Tibial nerve (tissue), 4 donors: ENCODE results near the gene BFAR. TPM values are rescaled to one million over a fixed set of nuclear protein-coding genes. Genes with fewer than 3 reads are reported as not detected.

ENCODE experiments used
- DNase-seq, 2 donors: peaks; one replicate each; pipeline ENCODE4 v3.0.0-alpha.2; 2019; ENCODE audit warnings: low spot score in 2 of 2
- H3K27ac ChIP-seq, 4 donors: fragments of 200-600 bp; sonication (generic) in 3 of 4; one replicate each; pipeline ENCODE4 v1.5.1; 2017 to 2019; ENCODE audit warnings: mild to moderate bottlenecking in 1 of 4
- H3K27me3 ChIP-seq, 2 donors: fragments of 200-600 bp; sonication (generic) in 1 of 2; one replicate each; pipeline versions ENCODE4 v1.5.1 to v1.6.0; 2017 to 2019
- H3K36me3 ChIP-seq, 3 donors: fragments of 200-600 bp; sonication (generic); one replicate each; pipeline ENCODE4 v1.5.1; 2018 to 2019
- H3K4me1 ChIP-seq, 4 donors: fragments of 200-600 bp; sonication (generic) in 3 of 4; one replicate each; pipeline ENCODE4 v1.5.1; 2017 to 2019
- H3K4me3 ChIP-seq, 4 donors: fragments of 200-600 bp; sonication (generic) in 3 of 4; one replicate each; pipeline ENCODE4 v1.5.1; 2017 to 2019; ENCODE audit warnings: mild to moderate bottlenecking in 1 of 4, moderate library complexity in 1 of 4
- H3K9me3 ChIP-seq, 4 donors: fragments of 200-600 bp; sonication (generic) in 3 of 4; one replicate each; pipeline ENCODE4 v1.5.1; 2017 to 2019
- EP300 ChIP-seq, 2 donors: sonication (generic); formaldehyde crosslinking; IDR thresholded peaks; one replicate each; pipeline ENCODE4 v1.6.1; 2017; ENCODE audit warnings: antibody characterized with exemption in 2 of 2, mild to moderate bottlenecking in 1 of 2
- POLR2A ChIP-seq, 2 donors: fragments of 450-650 bp; IDR thresholded peaks; one replicate each; pipeline ENCODE4 v1.6.1; 2017; ENCODE audit warnings: antibody characterized with exemption in 2 of 2, mild to moderate bottlenecking in 2 of 2, moderate library complexity in 2 of 2
- whole genome bisulfite sequencing, 2 donors: methylation state at CpG; one replicate each; pipeline ENCODE4 v1.1.5; 2018; 5-methylcytosine and 5-hydroxymethylcytosine counted together
- total RNA-seq, 4 donors: library from RNA; depleted of rRNA; stranded (reverse); fragments of >200 nt; gene quantifications; one replicate each; pipeline ENCODE4 v1.1.0, GENCODE V29; 2016
- TF ChIP-seq, protein P1 (sequence below), 5 experiments: fragments of 200-600 bp in 3 of 5; fragments of 450-650 bp in 2 of 5; sonication (generic) in 3 of 5; IDR thresholded peaks; one replicate each; pipeline ENCODE4 v1.5.1; 2016 to 2019; ENCODE audit warnings: antibody characterized with exemption in 5 of 5, mild to moderate bottlenecking in 3 of 5, moderate library complexity in 2 of 5

Gene BFAR
- total RNA-seq, 4 donors from 2014 or later: 64.5 to 78.3 (median 71.9) TPM

DNA sequence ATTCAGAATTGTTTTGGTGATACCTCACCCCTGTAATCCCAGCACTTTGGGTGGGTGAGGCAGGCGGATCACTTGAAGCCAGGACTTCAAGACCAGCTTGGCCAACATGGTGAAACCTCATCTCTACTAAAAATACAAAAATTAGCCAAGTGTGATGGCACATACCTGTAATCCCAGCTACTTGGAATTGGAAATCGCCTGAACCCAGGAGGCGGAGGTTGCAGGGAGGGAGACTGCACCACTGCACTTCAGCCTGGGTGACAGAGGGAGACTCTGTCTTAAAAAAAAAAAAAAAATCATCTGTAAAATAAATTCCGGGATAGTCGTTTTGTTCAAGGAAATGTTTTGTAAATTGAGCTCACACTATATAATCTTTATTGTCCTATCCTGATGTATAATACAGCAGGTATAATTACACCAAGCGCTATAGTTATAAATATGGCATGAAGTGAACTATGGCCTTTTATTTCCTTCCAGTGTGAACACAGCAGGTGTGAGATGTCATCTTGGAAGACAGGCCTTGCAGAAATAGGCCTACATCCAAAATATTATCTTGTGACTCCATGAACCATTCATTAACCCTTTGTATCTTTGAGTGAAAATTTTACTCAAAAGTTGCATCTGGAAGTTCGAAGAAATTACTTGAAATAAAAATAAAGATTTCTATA lies 35.9 kb downstream of the BFAR start:
- Histone ChIP-seq H3K36me3 (peaks cover 0 to 70% (median 0%) of the 10 kb centered on the region in 3 donors), H3K27me3 (no peaks in the 10 kb centered on the region), H3K27ac (no peak overlapping the region), H3K9me3 (no peaks in the 10 kb centered on the region), H3K4me1 (no peaks in the 10 kb centered on the region), H3K4me3 (no peak overlapping the region)
- no peak for DNase-seq
- TF ChIP-seq EP300 (IDR thresholded peaks at IDR 0.05) (no peak), POLR2A (IDR thresholded peaks at IDR 0.05) (no peak)
- TF ChIP-seq, protein P1, sequence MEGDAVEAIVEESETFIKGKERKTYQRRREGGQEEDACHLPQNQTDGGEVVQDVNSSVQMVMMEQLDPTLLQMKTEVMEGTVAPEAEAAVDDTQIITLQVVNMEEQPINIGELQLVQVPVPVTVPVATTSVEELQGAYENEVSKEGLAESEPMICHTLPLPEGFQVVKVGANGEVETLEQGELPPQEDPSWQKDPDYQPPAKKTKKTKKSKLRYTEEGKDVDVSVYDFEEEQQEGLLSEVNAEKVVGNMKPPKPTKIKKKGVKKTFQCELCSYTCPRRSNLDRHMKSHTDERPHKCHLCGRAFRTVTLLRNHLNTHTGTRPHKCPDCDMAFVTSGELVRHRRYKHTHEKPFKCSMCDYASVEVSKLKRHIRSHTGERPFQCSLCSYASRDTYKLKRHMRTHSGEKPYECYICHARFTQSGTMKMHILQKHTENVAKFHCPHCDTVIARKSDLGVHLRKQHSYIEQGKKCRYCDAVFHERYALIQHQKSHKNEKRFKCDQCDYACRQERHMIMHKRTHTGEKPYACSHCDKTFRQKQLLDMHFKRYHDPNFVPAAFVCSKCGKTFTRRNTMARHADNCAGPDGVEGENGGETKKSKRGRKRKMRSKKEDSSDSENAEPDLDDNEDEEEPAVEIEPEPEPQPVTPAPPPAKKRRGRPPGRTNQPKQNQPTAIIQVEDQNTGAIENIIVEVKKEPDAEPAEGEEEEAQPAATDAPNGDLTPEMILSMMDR (IDR thresholded peaks at IDR 0.05): no peak
- WGBS, 2 donors: 82 to 86% methylated on average over 7 of the region's 7 CpGs

DNA sequence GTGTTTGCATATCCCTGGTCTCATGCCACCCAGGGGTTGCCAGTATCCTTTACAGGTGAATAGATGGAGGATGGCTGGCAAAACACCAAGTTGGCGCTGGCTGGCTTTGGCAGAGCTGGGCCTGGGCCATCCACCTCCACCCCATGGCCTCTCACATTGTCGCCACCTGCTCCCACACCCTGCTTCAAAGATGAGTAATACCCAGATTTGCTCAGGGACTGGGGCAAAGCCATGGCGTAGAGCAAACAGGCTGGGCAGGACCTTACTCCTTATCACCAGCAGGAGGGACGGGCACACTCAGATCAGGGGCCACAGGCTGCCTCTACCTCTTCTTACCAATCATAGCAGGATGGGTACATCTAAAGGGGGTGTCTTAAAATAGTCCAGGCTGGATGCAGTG lies 37.0 kb downstream of the BFAR start:
- DNase-seq: no peak

DNA sequence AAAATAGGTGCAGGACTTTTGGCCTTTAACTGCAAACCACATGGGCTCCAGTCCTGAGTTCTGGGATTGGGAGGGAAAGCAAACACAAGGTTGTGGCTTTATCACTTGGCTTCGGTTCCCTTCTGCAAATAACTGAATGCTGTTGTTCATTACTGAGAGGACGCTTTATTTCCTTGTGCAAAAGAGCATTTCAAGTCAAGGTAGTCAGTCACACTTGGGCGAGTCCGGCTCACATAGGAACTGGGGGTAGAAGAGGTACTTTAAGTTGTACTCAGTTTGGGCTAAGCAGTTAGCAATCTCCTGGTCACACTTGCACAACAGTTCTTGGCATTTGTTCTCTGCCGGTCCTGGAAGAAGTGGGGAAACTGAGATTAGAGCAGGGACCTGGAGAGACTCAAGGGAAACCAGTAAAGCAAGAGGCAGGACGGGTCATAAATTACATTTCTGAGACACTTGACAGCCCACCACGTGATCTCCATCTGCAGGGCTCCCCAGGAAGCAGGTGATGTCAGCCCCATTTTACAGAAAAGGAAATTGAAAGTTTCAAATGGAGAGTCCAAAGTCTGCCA lies 39.7 kb downstream of the BFAR start:
- peaks cover 0 to 32% (median 0%) of the 10 kb centered on the region in 3 donors for H3K36me3 ChIP-seq
- no peaks in the 10 kb centered on the region for H3K27me3 ChIP-seq
- WGBS, 2 donors: 63 to 73% methylated on average over 7 of the region's 7 CpGs
- H3K4me3 ChIP-seq: no peak overlapping the region
- H3K4me1 ChIP-seq: no peaks in the 10 kb centered on the region
- no peak for DNase-seq
- no peak overlapping the region for H3K27ac ChIP-seq
- H3K9me3 ChIP-seq: no peaks in the 10 kb centered on the region
- no peak for TF ChIP-seq POLR2A (IDR thresholded peaks at IDR 0.05)

More for the DNA sequence above, 37.0 kb downstream of the BFAR start:
- H3K27me3 ChIP-seq: no peaks in the 10 kb centered on the region
- no peak overlapping the region for H3K27ac ChIP-seq
- H3K4me1 ChIP-seq: no peaks in the 10 kb centered on the region
- H3K4me3 ChIP-seq: no peak overlapping the region
- TF ChIP-seq, protein P1 (IDR thresholded peaks at IDR 0.05): no peak
- no peak for TF ChIP-seq POLR2A (IDR thresholded peaks at IDR 0.05)
- TF ChIP-seq EP300 (IDR thresholded peaks at IDR 0.05): no peak
- 97 to 98% methylated on average over 4 of the region's 4 CpGs for WGBS, 2 donors
- peaks cover 0 to 59% (median 0%) of the 10 kb centered on the region in 3 donors for H3K36me3 ChIP-seq
- no peaks in the 10 kb centered on the region for H3K9me3 ChIP-seq

DNA sequence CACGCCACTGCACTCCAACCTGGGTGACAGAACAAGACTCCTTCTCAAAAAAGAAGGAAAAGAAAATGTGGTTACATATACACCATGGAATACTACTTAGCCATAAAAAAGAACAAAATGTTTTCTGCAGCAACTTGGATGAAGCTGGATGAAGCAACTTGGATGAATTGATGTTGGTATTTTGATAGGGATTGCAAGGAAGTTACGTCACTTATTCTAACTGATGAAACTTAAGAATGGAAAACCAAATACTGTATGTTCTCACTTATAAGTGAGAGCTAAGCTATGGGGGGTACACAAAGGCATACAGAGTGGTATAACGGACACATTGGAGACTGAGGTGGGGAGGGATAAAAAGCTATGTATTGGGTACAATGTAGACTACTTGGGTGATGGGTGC lies 43.9 kb downstream of the BFAR start:
- H3K36me3 ChIP-seq: no peaks in the 10 kb centered on the region
- H3K27me3 ChIP-seq: no peaks in the 10 kb centered on the region
- DNase-seq: no peak
- H3K4me1 ChIP-seq: no peaks in the 10 kb centered on the region
- TF ChIP-seq EP300 (IDR thresholded peaks at IDR 0.05): no peak
- TF ChIP-seq POLR2A (IDR thresholded peaks at IDR 0.05): no peak
- TF ChIP-seq, protein P1 (IDR thresholded peaks at IDR 0.05): no peak
- H3K27ac ChIP-seq: no peak overlapping the region
- WGBS, 2 donors: 89 to 92% methylated on average over 3 of the region's 3 CpGs
- H3K9me3 ChIP-seq: no peaks in the 10 kb centered on the region
- no peak overlapping the region for H3K4me3 ChIP-seq

DNA sequence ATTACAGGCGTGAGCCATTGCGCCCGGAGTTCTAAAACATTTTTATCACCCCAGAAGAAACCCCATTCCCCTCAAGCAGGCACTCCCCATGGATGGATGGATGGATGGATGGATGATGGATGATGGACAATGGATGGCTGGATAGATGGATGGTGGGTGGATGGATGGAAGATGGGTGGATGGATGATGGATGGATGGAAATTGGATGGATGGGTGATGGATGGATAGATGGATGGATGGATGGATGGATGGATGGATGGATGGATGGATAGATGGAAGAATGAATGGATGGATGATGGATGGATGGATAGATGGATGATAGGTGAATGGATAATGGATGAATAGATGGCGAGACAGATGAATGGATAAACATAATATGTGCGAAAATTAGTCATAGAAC lies 44.9 kb downstream of the BFAR start:
- TF ChIP-seq, protein P1 (IDR thresholded peaks at IDR 0.05): no peak
- no peak for TF ChIP-seq EP300 (IDR thresholded peaks at IDR 0.05)
- TF ChIP-seq POLR2A (IDR thresholded peaks at IDR 0.05): no peak
- Histone ChIP-seq H3K9me3 (no peaks in the 10 kb centered on the region), H3K36me3 (no peaks in the 10 kb centered on the region), H3K4me3 (no peak overlapping the region), H3K27ac (no peak overlapping the region), H3K4me1 (no peaks in the 10 kb centered on the region), H3K27me3 (no peaks in the 10 kb centered on the region)
- no peak for DNase-seq
- 90 to 92% methylated on average over 5 of the region's 5 CpGs for WGBS, 2 donors
